HG02678 (cell line): ENCODE data around the gene IFITM10.

Experiments used
- ATAC-seq: cut with Tn5 transposase; IDR thresholded peaks from one replicate; pipeline ENCODE4 v1.9.1; 2021; ENCODE audit warnings: mild to moderate bottlenecking, moderate library complexity; ENCODE audit not compliant: unreplicated experiment

The IFITM10 gene

DNA sequence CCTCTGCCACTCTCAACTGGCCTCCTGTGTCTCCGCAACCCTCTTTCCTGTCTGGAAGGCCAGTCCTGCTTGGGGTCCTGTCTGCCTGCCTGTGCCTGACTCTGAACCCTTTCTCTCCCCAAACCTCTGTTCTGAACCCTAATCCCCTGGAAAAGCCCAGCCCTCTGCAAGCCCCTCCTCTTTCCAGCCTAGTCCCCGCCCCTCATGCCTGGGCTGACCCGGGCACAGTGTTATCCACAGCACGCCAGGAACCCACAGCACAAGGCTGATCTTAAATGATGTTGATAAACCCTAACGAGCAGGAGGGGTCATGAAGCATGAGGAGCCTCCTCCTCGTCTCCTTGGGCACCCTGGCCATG is at the start of gene IFITM10:
Gene IFITM10 (minus strand): TSS at position 115 of the 359 bp plus-strand sequence. CDS start 153 bp downstream, outside the sequence.
- no peak for ATAC-seq

DNA sequence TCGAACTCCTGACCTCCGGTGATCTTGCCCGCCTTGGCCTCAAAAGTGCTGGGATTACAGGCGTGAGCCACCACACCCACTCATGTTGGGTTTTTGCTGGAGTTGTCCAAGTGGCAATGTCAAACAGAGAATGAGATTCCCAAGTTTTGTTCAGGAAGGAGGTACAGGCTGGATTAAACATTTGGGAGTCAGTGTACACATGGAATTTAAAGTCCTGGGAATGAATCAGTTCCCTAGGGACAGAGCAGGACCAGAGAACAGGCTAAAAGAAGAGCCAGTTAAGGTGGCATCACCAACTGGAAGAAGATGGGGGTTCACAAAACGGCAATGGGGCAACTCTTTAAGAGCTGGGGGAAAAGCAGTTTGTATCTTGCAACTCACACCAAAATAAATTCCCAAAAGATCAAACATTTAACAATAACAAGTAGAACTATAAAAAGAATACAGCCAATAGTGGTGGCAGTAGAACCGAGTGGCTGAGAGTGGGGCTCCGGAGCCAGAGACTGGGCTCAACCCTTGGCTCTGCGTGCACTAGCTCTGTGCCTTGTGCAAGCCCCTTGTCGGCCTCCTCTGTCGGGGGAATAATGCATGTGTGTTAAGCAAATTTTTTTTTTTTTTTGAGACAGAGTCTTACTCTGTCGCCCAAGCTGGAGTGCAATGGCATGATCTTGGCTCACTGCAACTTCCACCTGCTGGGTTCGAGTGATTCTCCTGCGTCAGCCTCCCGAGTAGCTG is 47.2 kb upstream of the IFITM10 start:
- no peak for ATAC-seq

DNA sequence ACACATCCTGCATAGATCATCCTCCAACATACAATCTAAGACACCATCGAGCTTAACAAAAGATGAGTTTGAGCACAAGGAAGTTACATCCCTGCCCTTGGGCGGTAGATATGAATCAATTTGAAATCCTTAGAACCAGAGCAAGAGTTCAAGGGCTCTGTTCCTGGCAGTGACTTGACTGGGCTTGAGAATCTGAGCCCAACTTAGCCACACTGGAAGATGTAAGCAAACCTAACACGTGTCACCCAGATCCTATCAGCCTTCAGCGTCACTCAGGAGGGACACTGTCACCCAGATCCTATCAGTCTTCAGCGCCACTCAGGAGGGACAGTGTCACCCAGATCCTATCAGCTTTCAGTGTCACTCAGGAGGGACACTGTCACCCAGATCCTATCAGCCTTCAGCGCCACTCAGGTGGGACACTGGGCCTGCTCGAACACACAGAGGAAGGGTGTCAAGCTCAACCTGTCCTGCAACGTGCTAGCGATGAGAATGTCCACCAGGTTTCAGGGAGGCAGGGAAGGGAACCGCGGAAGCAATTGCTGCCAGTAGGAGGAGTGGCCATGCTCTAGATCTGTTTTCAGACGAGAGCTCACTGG is 46.1 kb upstream of the IFITM10 start:
- no peak for ATAC-seq

DNA sequence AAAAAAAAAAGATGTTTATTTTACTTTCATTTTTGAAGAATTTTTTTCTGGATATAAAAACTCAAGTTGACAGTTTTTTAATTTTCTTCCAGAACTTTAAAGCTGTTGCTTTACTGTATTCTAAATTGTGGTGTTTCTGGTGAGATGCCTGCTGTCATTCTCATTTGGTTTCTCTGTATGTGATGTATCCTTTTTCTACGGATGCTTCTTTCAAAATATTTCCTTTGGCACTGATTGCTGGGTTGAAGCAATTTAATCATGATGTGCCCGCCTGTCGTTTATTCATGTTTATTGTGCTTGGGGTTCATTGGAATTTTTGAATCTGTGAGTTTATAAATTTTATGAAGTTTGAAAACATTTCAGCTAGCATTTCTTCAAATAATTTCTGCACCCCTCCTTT is 42.7 kb upstream of the IFITM10 start:
- ATAC-seq: no peak

- no peak for ATAC-seq
These were observed 42.1 kb upstream of the IFITM10 start for GRCh38 chr11:1792461-1792860.

- no peak for ATAC-seq
These were observed 41.5 kb upstream of the IFITM10 start for GRCh38 chr11:1791912-1792311.

- ATAC-seq: no peak
These were observed 36.1 kb upstream of the IFITM10 start for GRCh38 chr11:1786466-1786865.

GRCh38 chr11:1785749-1786413 is 35.5 kb upstream of the IFITM10 start:
- ATAC-seq: no peak

DNA sequence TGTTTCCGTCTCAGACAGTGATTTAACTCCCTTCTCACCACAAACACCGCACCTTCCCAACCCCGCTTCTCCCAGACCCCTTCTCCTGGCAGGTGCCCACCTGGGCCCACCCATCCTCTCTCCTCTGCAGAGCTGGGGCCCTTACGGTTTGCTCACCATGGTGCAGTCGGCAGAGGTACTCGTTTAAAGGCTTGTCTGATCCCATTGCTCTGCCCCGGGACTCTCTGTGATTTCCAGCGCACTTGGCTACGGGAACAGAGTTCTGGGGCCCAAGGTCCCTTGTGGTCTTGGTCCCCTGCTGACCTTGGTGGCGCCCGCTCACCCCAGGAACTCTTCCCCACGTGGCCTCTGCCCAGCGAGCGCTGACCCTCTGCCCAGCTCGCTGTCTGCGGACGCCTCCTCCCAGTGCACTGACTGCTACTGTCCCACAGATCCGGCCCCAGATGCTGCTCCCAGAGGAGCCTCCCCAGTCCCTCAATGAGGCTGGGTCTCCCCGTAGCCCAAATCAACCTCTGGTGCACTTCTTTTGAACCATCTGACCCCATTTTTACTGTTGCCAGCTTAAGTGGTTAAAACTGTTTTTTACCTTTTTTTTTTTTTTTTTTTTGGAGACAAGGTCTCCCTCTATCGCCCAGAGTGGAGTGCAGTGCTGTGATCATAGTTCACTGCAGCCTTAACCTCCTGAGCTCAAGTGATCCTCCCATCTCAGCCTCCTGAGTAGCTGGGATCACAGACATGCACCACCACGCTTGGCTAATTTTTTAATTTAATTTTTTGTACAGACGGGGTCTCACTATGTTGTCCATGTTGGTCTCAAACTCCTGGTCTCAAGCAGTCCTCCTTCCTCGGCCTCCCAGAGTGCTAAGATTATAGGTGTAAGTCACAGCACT is 34.6 kb upstream of the IFITM10 start:
- ATAC-seq: no peak

GRCh38 chr11:1783725-1784529 is 33.5 kb upstream of the IFITM10 start:
- ATAC-seq: no peak

DNA sequence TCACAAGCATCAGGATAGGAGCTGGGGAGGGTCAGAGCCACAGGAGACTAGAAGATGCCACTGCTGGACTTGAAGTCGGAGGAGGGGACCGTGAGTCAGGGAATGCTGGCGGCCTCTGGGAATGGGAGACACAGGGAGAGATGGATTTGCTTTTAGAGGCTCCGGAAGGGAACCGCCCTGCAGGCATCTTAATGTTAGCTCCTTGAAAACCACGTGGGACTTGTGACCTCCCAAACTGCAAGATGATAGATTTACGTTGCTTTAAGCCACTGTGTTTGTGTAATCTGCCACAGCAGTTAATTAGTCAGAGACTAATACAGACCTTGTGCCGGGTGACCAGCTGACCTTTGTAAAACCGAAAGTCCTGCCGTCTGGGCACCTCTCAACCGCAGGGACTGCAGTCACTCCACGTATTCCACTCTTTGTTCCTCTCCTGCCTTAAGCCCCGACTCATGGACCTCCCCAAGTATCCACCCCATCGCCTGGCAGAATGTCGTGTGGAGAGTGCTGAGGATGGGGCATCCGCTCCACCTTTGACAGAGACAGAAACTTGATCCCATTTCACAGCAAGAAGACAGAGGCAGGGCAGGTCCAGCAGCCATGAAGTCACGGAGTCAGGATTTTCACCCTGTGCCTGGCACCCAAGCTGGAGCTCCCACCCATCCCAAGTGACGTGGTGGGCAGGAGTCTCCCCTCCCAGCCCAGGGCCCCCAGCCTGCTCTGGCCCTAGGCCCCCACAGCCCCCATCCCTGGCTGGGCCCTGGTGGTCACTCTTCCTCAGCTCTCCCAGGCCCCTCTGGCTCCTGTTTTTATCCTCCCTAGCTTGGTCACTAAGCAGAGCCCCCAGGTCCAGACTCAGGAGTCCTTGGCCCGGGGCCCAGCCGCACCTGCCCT is 32.7 kb upstream of the IFITM10 start:
- no peak for ATAC-seq

GRCh38 chr11:1782031-1782590 is 31.7 kb upstream of the IFITM10 start:
- ATAC-seq: no peak

DNA sequence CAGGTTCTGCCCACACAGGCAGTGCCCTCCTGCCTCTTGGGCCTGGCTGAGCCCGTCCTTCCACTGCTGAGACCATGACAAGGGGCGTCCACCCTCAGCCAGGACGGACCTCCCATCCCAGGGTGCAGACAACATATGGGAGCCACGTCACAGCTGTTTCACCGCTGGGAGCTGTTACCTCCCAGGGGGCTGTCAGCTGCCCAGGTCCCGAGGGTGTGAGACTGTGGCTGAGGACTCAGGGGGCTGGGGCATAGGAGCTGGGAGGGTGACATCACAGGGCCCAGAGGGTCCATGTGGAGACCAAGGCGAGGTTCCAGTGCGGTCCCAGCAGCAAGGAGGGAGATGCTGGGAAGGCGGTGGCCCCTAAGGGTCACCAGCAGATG is 31.2 kb upstream of the IFITM10 start:
- ATAC-seq: no peak

- ATAC-seq: no peak
These were observed 30.6 kb upstream of the IFITM10 start for GRCh38 chr11:1780700-1781592.

- no peak for ATAC-seq
These were observed 29.7 kb upstream of the IFITM10 start for GRCh38 chr11:1779806-1780699.

GRCh38 chr11:1779034-1779805 is 28.8 kb upstream of the IFITM10 start:
- no peak for ATAC-seq
